ENCODE data around the gene DISC1.

Gene DISC1

DNA sequence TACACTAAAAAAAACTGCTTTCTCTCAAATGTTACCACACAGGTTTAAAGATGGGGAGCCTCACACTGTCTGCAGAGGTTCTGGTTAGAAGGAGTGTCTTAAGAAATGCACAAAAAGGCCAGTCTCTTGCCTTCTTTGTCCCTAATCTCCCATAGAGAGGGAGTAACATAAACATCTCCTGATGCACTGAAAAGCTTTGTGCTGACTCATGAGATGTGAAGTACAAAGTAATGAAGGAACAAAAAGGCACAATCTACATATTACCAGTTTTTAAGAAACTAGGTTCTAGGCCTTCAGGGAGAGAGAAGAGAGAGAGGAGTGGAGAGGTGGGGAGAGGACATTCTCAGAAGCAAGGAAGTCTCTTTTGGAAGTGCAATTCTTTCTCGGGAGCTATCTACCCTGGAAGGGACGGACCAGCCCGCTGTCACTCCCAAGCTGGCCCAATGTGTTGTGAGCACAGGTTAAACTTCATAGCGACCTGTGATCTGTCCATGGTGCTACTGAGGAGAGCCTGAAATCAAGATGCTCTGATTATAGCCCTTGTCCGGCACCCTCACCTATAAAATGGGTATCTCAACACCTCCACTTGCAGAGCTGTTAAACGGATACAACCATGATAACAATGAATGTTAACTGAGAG lies 458.1 kb downstream of the DISC1 start:
- no peak for DNase-seq (ENCODE audit: insufficient read length, low spot score)
- no peak for FAIRE-seq
- TF ChIP-seq, protein P1, sequence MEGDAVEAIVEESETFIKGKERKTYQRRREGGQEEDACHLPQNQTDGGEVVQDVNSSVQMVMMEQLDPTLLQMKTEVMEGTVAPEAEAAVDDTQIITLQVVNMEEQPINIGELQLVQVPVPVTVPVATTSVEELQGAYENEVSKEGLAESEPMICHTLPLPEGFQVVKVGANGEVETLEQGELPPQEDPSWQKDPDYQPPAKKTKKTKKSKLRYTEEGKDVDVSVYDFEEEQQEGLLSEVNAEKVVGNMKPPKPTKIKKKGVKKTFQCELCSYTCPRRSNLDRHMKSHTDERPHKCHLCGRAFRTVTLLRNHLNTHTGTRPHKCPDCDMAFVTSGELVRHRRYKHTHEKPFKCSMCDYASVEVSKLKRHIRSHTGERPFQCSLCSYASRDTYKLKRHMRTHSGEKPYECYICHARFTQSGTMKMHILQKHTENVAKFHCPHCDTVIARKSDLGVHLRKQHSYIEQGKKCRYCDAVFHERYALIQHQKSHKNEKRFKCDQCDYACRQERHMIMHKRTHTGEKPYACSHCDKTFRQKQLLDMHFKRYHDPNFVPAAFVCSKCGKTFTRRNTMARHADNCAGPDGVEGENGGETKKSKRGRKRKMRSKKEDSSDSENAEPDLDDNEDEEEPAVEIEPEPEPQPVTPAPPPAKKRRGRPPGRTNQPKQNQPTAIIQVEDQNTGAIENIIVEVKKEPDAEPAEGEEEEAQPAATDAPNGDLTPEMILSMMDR (IDR thresholded peaks at IDR 0.05; ENCODE audit: insufficient read depth, missing control alignments) = no peak

DNA sequence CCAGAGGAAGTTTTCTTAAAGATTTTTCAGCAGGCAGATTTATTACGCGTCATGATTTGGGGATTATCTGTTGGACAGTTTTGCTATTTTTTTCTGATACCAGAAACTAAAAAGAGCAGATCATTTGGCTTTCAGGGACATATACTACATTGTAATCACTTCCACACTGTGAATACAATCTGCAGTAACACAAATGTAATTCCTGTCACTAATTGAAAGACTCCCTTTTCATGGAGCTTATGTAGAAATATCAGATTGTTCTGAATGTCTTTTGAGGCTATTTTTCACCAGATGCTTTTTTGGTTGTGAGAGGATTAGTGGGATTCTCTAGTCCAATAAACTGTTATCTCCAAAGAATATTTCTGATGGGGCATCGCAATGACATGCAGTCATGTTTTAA lies 464.2 kb downstream of the DISC1 start:
- DNase-seq (ENCODE audit: insufficient read length, low spot score) = no peak
- peak; percentile 64 for FAIRE-seq
- TF ChIP-seq, protein P1 (IDR thresholded peaks at IDR 0.05; ENCODE audit: insufficient read depth, missing control alignments) = no peak

All from D721Med (cell line).